Measurements from ENCODE around the gene FAIM2.

DNA sequence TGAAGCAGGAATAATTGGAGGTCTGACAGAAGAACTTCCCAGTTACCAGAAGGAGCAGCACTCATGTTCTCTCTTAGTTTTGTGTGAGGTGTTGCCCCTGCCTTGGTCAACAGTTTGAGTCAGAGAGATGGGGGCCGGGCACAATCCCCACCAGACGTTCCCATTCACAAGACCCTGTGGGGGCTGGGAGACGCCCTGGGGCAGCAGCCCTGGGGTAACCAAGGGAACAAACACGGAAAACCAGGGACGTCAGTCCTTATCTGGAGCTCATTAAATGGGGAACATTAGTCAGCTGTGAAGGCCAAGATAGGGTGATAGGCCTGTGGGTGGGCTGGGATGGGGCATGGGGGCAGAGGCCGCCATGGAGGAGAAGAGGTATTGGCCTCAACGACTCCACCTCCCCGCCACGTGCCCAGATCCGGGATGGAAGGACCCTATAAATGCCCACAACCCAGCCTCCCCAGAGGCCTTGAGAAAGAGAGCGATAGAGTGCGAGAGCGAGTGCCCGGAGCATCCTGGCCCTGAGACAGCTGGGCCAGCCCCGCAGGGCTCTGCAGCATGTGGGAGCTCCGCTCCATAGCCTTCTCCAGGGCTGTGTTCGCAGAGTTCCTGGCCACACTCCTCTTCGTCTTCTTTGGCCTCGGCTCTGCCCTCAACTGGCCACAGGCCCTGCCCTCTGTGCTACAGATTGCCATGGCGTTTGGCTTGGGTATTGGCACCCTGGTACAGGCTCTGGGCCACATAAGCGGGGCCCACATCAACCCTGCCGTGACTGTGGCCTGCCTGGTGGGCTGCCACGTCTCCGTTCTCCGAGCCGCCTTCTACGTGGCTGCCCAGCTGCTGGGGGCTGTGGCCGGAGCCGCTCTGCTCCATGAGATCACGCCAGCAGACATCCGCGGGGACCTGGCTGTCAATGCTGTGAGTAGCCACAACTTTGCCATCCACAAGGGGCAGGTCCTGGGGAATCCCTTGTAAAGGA, 46.9 kb upstream of the FAIM2 start, which contains the start of gene AQP2:
- TF ChIP-seq, protein P1, sequence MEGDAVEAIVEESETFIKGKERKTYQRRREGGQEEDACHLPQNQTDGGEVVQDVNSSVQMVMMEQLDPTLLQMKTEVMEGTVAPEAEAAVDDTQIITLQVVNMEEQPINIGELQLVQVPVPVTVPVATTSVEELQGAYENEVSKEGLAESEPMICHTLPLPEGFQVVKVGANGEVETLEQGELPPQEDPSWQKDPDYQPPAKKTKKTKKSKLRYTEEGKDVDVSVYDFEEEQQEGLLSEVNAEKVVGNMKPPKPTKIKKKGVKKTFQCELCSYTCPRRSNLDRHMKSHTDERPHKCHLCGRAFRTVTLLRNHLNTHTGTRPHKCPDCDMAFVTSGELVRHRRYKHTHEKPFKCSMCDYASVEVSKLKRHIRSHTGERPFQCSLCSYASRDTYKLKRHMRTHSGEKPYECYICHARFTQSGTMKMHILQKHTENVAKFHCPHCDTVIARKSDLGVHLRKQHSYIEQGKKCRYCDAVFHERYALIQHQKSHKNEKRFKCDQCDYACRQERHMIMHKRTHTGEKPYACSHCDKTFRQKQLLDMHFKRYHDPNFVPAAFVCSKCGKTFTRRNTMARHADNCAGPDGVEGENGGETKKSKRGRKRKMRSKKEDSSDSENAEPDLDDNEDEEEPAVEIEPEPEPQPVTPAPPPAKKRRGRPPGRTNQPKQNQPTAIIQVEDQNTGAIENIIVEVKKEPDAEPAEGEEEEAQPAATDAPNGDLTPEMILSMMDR (IDR thresholded peaks at IDR 0.05): no peak
- TF ChIP-seq EP300 (IDR thresholded peaks at IDR 0.05): no peak
- no peak for TF ChIP-seq POLR2A (IDR thresholded peaks at IDR 0.05)
- no peak for TF ChIP-seq POLR2AphosphoS5 (IDR thresholded peaks at IDR 0.05)
